Heart left ventricle (tissue), 16 donors: ENCODE measurements around the gene ARHGAP24. TPM values are rescaled to one million over a fixed set of nuclear protein-coding genes. Genes with fewer than 3 reads are reported as not detected.

Experiments used
- ATAC-seq, 4 donors: fragments of 200-7000 bp; cut with Tn5 transposase; one replicate each; pipeline ENCODE4 v1.9.1; 2020 to 2022; ENCODE audit warnings: moderate library complexity in 4 of 4, mild to moderate bottlenecking in 3 of 4, moderate number of reproducible peaks in 1 of 4
- DNase-seq, 5 donors: peaks; one replicate each; pipeline ENCODE4 v3.0.0-alpha.2; 2020
- H3K27ac ChIP-seq, 12 donors: fragments of 200-600 bp; sonication (generic) in 4 of 12; one replicate each; pipeline versions ENCODE4 v1.5.0 to v1.8.0; 2016 to 2022; ENCODE audit warnings: mild to moderate bottlenecking in 2 of 12
- H3K27me3 ChIP-seq, 9 donors: fragments of 200-600 bp; sonication (generic) in 2 of 9; one replicate each; pipeline versions ENCODE4 v1.5.1 to v1.8.0; 2016 to 2022; ENCODE audit warnings: mild to moderate bottlenecking in 3 of 9
- H3K36me3 ChIP-seq, 9 donors: fragments of 200-600 bp; sonication (generic) in 2 of 9; one replicate each; pipeline versions ENCODE4 v1.5.0 to v1.8.0; 2018 to 2022; ENCODE audit warnings: mild to moderate bottlenecking in 2 of 9
- H3K4me1 ChIP-seq, 12 donors: fragments of 200-600 bp; sonication (generic) in 4 of 12; one replicate each; pipeline versions ENCODE4 v1.5.0 to v1.8.0; 2016 to 2022; ENCODE audit warnings: mild to moderate bottlenecking in 3 of 12
- H3K4me3 ChIP-seq, 12 donors: fragments of 200-600 bp; sonication (generic) in 4 of 12; one replicate each; pipeline versions ENCODE4 v1.5.0 to v1.8.0; 2017 to 2022; ENCODE audit warnings: mild to moderate bottlenecking in 9 of 12, moderate library complexity in 4 of 12
- H3K9me3 ChIP-seq, 12 donors: fragments of 200-600 bp; sonication (generic) in 4 of 12; one replicate each; pipeline versions ENCODE4 v1.5.0 to v1.8.0; 2016 to 2022; ENCODE audit warnings: mild to moderate bottlenecking in 1 of 12
- CTCF ChIP-seq, 12 donors: fragments of 200-600 bp; sonication (generic) in 4 of 12; IDR thresholded peaks; one replicate each; pipeline versions ENCODE4 v1.5.0 to v1.8.0; 2018 to 2022; ENCODE audit warnings: antibody characterized with exemption in 12 of 12, mild to moderate bottlenecking in 5 of 12
- POLR2A ChIP-seq, 2 donors: fragments of 450-650 bp; IDR thresholded peaks; one replicate each; pipeline ENCODE4 v1.6.1; 2017; ENCODE audit warnings: antibody characterized with exemption in 2 of 2, mild to moderate bottlenecking in 2 of 2, moderate library complexity in 2 of 2
- WGBS, 4 donors: extraction: QIAGEN DNeasy Blood & Tissue Kit in 2 of 4; methylation state at CpG; one replicate each; pipeline versions ENCODE4 v1.1.5 to v1.1.7; 2013 to 2018; 5-methylcytosine and 5-hydroxymethylcytosine counted together
- intact Hi-C, 10 donors: fragments of 100-400 bp; cut with DNase I; formaldehyde crosslinking; loops; one replicate each; pipeline versions ENCODE4 v1.11.1 to v1.14.2; 2022
- polyA plus RNA-seq, 2 donors: library from polyadenylated mRNA; stranded (reverse); fragments of 200-250 nt; gene quantifications; one replicate each; pipeline ENCODE4 v1.2.3, GENCODE V29; 2013
- total RNA-seq, 9 donors: library from RNA; depleted of rRNA in 2 of 9; stranded (reverse); fragments of >200 nt in 2 of 9; fragmentation: NEBNext Ultra II Directional in 3 of 9; extraction: Animal tissue kit (Norgen Biotek cat#: 25700) in 3 of 9; gene quantifications; one replicate each; pipeline versions ENCODE4 v1.1.0 to v1.2.4, GENCODE V29; 2016 to 2023
- donor health status: ischemic (EF 13 %, LVEDD 7.1; RV severe dilation, severe dysfunction).
- donor health status: healthy with polysubstance abuse.
- donor health status: DM: no; HTN: yes; CAD: no.
- donor health status: DM: no; HTN: no; CAD: no.
- donor health status: ischemic (EF 25% LVEDD 6.9; RV normal size, moderate dysfunction).
- donor health status: ischemic (EF 25% LVEDD 5.7; RV mildly dilated, moderate dysfunction).
- donor health status: healthy.
- donor health status: DM: yes; HTN: yes; CAD: no.
- donor health status: ischemic (EF 35%, LVEDD 5.7; RV mildly dilated, moderate dysfunction).
- donor health status: nonischemic (EF 11% LVEDD 7.7; RV severe dilation, severe dysfunction).
- donor health status: DM: yes; HTN: yes; CAD: no.
- donor health status: PGD.
- donor health status: ischemic (EF 29% LVEDD 5.4; RV normal size, mild dysfunction).
- donor health status: nonischemic (EF 23%, LVEDD 6.1; RV moderate dilation, normal function).

Gene ARHGAP24
- total and polyA plus RNA-seq, 11 donors = 4.5 to 36.9 (median 18.9) TPM

GRCh38 chr4:85489273-85489981 is 14.5 kb downstream of the ARHGAP24 start:
- Histone ChIP-seq H3K27me3 (no peaks in the 10 kb centered on the region), H3K9me3 (peaks cover 0 to 5% (median 0%) of the 10 kb centered on the region in 12 donors), H3K4me1 (peaks cover 0 to 48% (median 14%) of the 10 kb centered on the region in 12 donors), H3K27ac (no peak overlapping the region), H3K4me3 (no peak overlapping the region), H3K36me3 (no peaks in the 10 kb centered on the region)
- DNase-seq (peak in 1 of 5 donors; percentile 35), ATAC-seq (peak; percentile 54 to 86 (median 60))
- intact Hi-C loops = loop anchor here in 1 of 10 donors (10.0 kb wide), 1 partner anchor 255 kb away; no protein-coding TSS in a partner anchor
- TF ChIP-seq POLR2A (IDR thresholded peaks at IDR 0.05) = no peak
- TF ChIP-seq CTCF (IDR thresholded peaks at IDR 0.05) = no peak
- whole genome bisulfite sequencing, 4 donors = 90 to 92% (median 91%) methylated on average over 3 of the region's 3 CpGs

- H3K4me1 ChIP-seq = peaks cover 0 to 56% (median 21%) of the 10 kb centered on the region in 12 donors
- ATAC-seq (peak; percentile 68 to 87 (median 76)), DNase-seq (no peak)
Measured at GRCh38 chr4:85491527-85491926, 16.6 kb downstream of the ARHGAP24 start.

GRCh38 chr4:85492336-85492735 is 17.4 kb downstream of the ARHGAP24 start:
- Histone ChIP-seq H3K4me3 (no peak overlapping the region), H3K27ac (peak overlapping the region in 5 of 12 donors; percentile 3 to 60 (median 36)), H3K4me1 (peaks cover 0 to 60% (median 26%) of the 10 kb centered on the region in 12 donors), H3K9me3 (peaks cover 0 to 7% (median 0%) of the 10 kb centered on the region in 12 donors), H3K27me3 (no peaks in the 10 kb centered on the region), H3K36me3 (no peaks in the 10 kb centered on the region)
- DNase-seq (no peak), ATAC-seq (no peak)
- intact Hi-C loops = no loop called here
- TF ChIP-seq CTCF (IDR thresholded peaks at IDR 0.05) (no peak), POLR2A (IDR thresholded peaks at IDR 0.05) (no peak)
- WGBS, 4 donors = 28 to 39% (median 36%) methylated on average over 1 of the region's 1 CpG

More at GRCh38 chr4:85491527-85491926, 16.6 kb downstream of the ARHGAP24 start:
- Histone ChIP-seq H3K4me3 (no peak overlapping the region), H3K27ac (peak overlapping the region in 8 of 12 donors; percentile 3 to 60 (median 24)), H3K27me3 (no peaks in the 10 kb centered on the region), H3K36me3 (no peaks in the 10 kb centered on the region), H3K9me3 (peaks cover 0 to 7% (median 0%) of the 10 kb centered on the region in 12 donors)
- intact Hi-C loops = no loop called here
- no peak for TF ChIP-seq CTCF (IDR thresholded peaks at IDR 0.05)
- no peak for TF ChIP-seq POLR2A (IDR thresholded peaks at IDR 0.05)

- H3K4me3 ChIP-seq = peak overlapping the region in 4 of 12 donors; percentile 8 to 22 (median 12)
- DNase-seq (no peak), ATAC-seq (peak; percentile 77 to 87 (median 82))
- H3K36me3 ChIP-seq = no peaks in the 10 kb centered on the region
- WGBS, 4 donors = 41 to 59% (median 55%) methylated on average over 3 of the region's 3 CpGs
- intact Hi-C loops = no loop called here
- peaks cover 0 to 7% (median 0%) of the 10 kb centered on the region in 12 donors for H3K9me3 ChIP-seq
- TF ChIP-seq CTCF (IDR thresholded peaks at IDR 0.05) = no peak
- TF ChIP-seq POLR2A (IDR thresholded peaks at IDR 0.05) = no peak
- H3K27ac ChIP-seq = peak overlapping the region in 8 of 12 donors; percentile 9 to 70 (median 57)
- H3K27me3 ChIP-seq = no peaks in the 10 kb centered on the region
- H3K4me1 ChIP-seq = peaks cover 3 to 61% (median 40%) of the 10 kb centered on the region in 12 donors
Measured at GRCh38 chr4:85495621-85496020, 20.7 kb downstream of the ARHGAP24 start.
